H7 (cell line): ENCODE results near the gene FNDC1. TPM values are rescaled to one million over a fixed set of nuclear protein-coding genes. Genes with fewer than 3 reads are reported as not detected.
"Not testable (repeated sequence)": the region's sequence is repeated elsewhere in the genome, so short reads cannot be mapped to it uniquely, and the experiment has no call there.

Experiments
- DNase-seq: peaks from one replicate; pipeline ENCODE4 v3.0.0; 2012
- H3K27me3 ChIP-seq: 2 replicates; pipeline ENCODE4 v1.6.0; 2011; ENCODE audit warnings: mild to moderate bottlenecking, low read length; ENCODE audit not compliant: control insufficient read depth, insufficient read depth
- H3K36me3 ChIP-seq: replicated peaks from 2 replicates; pipeline ENCODE4 v1.5.1; 2011; ENCODE audit warnings: low read length; ENCODE audit not compliant: control insufficient read depth, insufficient read depth
- H3K4me3 ChIP-seq: 2 replicates; pipeline ENCODE4 v1.5.1; 2011; ENCODE audit warnings: low read depth, mild to moderate bottlenecking, control low read depth, low read length, moderate library complexity; ENCODE audit not compliant: insufficient read depth
- total RNA-seq: library from RNA; depleted of rRNA; stranded (reverse); fragments of >200 nt; shearing (Covaris generic); gene quantifications from 2 replicates; pipeline ENCODE4 v1.2.3, GENCODE V29; 2014; rRNA removed

Gene FNDC1
- 0.11 TPM in 1 of 2 replicates, not detected in the other for total RNA-seq

DNA sequence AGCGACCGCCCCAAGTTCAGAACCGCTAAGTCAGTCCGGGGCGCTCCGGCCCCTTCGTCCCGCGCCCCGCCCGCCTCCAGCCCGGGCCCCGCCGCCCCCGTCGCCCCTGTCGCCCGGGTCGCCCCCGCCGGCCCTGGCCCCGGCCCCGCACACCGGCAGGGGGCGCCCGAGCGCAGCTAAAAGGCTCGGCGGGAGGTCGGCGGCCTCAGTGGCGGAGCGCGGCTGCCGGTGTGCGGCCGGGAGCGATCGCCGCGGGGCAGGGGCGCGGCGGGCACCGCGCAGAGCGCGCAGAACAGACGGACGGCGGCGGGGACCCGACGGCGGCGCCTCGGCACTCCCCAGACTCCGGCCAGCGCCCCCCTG is at the start of gene FNDC1:
TSS of gene FNDC1 (plus strand) at position 208 of the 363 bp plus-strand sequence. CDS start 197 bp downstream, outside the sequence.
- no peaks in the 10 kb centered on the region for H3K36me3 ChIP-seq
- H3K4me3 ChIP-seq = peak within 1 kb of the TSS; percentile 47
- peaks cover 76% of the 10 kb centered on the region for H3K27me3 ChIP-seq
- DNase-seq = peak; percentile 97

DNA sequence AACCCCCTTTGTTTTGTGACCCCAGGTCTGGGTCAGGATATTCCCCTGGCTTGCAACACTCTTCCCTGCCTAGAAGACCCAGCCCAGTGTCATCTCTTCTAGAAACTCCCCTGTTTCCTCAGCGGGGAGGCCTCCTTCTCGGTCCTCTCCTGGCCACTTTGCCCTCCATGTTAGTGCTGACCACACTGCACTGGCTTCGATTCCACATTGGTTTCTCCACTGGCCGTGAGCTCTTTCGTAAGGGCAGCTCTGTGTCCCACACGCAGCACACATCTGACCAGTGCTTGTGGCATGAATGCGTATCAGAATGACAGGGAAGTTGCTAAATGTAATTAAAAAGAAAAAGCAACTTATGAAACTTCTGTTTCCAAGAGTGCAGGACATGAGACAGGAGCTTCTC is 49.4 kb upstream of the FNDC1 start:
- no peak overlapping the region for H3K4me3 ChIP-seq
- H3K27me3 ChIP-seq = no peaks in the 10 kb centered on the region
- DNase-seq = no peak
- no peaks in the 10 kb centered on the region for H3K36me3 ChIP-seq

- H3K27me3 ChIP-seq = no peaks in the 10 kb centered on the region
- H3K4me3 ChIP-seq = no peak overlapping the region
- DNase-seq = no peak
- H3K36me3 ChIP-seq = no peaks in the 10 kb centered on the region
Observed at GRCh38 chr6:159121486-159121885, 47.7 kb upstream of the FNDC1 start.

- H3K36me3 ChIP-seq = no peaks in the 10 kb centered on the region
- no peak overlapping the region for H3K4me3 ChIP-seq
- H3K27me3 ChIP-seq = no peaks in the 10 kb centered on the region
- no peak for DNase-seq
Observed at GRCh38 chr6:159122453-159122852, 46.7 kb upstream of the FNDC1 start.

DNA sequence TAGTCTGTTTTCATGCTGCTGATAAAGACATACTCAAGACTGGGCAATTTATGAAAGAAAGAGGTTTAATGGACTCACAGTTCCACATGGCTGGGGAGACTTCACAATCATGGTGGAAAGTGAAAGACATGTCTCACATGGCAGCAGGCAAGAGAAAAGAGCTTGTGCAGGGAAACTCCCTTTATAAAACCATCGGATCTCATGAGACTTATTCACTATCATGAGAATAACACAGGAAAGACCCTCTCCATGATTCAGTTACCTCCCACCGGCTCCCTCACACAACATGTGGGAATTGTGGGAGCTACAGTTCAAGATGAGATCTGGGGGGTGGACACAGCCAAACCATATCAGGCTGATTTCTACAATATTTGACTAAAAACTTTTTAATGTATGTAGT is 45.4 kb upstream of the FNDC1 start:
- not testable (repeated sequence) for DNase-seq, H3K27me3 ChIP-seq, H3K4me3 ChIP-seq, H3K36me3 ChIP-seq

DNA sequence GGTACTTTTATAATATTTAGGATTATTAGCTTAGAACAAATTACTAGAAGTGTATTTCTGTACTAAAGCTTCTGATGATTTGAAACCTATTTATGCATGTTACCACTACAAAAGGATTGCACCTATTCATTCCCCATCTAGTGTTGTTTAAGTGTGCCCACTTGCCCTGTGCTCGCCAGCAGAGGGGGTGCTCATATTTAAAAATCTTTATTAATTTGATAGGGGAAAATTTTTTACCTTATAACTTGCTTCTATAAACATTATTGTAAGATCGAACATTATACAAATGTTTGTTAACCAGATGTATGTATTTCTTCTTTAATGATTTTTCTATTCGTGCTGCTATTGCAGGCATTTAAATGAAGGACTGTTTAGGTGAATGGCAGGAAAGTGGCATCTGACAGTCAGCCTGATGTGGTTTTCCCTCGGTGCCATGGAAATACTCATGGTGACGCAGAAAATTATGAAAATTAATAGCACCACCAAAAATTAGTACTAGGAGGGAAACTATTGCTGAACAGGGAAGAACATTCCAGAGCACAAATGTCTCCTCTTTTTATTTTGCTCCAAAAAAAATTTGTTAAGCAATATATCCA is 44.1 kb upstream of the FNDC1 start:
- H3K27me3 ChIP-seq = no peaks in the 10 kb centered on the region
- H3K4me3 ChIP-seq = no peak overlapping the region
- DNase-seq = no peak
- no peaks in the 10 kb centered on the region for H3K36me3 ChIP-seq

- no peak for DNase-seq
- Histone ChIP-seq H3K4me3 (no peak overlapping the region), H3K36me3 (no peaks in the 10 kb centered on the region)
Observed at GRCh38 chr6:159125951-159126352, 43.2 kb upstream of the FNDC1 start.

GRCh38 chr6:159126590-159126989 is 42.6 kb upstream of the FNDC1 start:
- H3K4me3 ChIP-seq = no peak overlapping the region
- H3K36me3 ChIP-seq = no peaks in the 10 kb centered on the region
- H3K27me3 ChIP-seq = no peaks in the 10 kb centered on the region
- no peak for DNase-seq

More at GRCh38 chr6:159125951-159126352, 43.2 kb upstream of the FNDC1 start:
- no peaks in the 10 kb centered on the region for H3K27me3 ChIP-seq

DNA sequence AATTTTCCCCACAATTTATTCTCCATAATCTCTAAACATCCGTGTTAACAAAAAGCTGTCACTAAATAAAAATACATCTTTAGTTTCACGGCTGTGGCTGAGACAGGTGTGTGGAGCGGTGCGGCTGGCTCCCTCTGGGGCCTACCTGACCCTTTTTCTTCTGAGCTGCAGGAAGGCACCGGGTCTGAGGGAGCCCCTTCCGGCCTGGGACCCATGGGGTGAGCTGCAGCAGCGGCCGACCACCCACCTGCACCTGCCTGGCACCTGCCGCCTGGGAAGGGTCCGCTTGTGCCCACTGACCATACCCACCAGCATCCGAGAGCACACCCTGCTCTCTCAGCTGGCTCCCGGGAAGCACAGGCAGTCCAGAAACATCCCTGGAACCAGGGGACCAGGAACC is 41.5 kb upstream of the FNDC1 start:
- Histone ChIP-seq H3K36me3 (no peaks in the 10 kb centered on the region), H3K27me3 (no peaks in the 10 kb centered on the region), H3K4me3 (no peak overlapping the region)
- no peak for DNase-seq

DNA sequence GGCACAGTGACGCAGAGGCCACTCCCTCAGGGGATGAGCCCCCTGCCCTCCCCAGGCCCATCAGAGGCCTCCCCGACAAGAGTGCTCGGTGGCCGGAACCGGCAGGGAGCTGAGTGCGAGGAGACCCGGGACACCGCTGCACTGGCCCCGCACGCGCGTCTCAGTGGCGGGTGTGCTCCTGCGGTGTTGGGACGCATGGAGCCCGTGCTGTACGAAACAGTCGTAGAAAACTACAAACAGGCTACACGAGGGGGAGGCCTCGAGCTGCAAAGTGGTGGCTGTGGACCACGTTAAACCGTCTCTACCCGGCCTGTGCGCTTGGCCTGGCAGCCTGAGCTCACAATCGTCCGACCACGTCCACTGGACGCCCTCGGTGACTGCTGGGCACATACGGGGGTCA is 40.2 kb upstream of the FNDC1 start:
- DNase-seq = no peak
- no peak overlapping the region for H3K4me3 ChIP-seq
- no peaks in the 10 kb centered on the region for H3K27me3 ChIP-seq
- no peaks in the 10 kb centered on the region for H3K36me3 ChIP-seq

DNA sequence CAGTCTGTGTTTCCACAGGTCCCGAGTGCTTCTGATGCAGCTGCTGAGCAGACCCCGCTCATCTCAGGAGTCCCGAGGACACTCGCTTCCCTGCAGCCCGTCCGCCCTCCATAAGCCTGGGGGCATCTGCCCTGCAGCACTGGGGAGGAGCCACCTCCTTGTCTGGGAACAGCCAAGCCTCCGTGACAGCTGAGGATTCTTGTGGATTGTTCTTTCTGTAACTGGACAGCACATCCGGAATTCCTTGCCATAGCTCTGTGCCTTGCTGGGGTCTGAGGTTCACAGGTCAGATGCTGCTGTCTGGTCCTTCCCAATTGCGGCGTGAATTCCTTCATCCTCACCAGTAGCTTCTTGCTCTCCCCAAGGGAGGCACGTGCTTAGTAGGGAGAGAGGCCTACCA is 38.4 kb upstream of the FNDC1 start:
- no peaks in the 10 kb centered on the region for H3K36me3 ChIP-seq
- no peak overlapping the region for H3K4me3 ChIP-seq
- no peak for DNase-seq
- no peaks in the 10 kb centered on the region for H3K27me3 ChIP-seq

DNA sequence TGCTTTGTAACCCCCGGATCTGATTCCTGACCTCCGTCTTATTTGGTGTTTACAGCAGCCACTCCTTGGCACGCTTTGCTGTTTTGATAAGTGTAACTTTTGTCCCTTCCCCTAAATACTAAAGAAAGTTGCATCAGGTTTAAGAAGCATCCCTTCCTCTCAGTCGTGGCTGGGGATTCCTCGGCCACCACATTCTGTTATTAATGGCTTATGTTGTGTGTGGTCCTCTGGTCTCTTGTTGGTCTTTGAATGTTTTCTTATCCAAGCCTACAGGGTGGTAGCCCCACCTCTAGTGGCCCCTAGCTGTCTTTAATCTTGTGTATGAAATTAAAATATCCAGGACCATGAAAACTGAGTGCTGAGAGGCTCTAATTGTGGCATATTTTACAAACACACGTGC is 37.5 kb upstream of the FNDC1 start:
- no peak for DNase-seq
- H3K36me3 ChIP-seq = no peaks in the 10 kb centered on the region

GRCh38 chr6:159132664-159133063 is 36.5 kb upstream of the FNDC1 start:
- H3K36me3 ChIP-seq = no peaks in the 10 kb centered on the region
- no peak for DNase-seq
- no peak overlapping the region for H3K4me3 ChIP-seq
- H3K27me3 ChIP-seq = no peaks in the 10 kb centered on the region

More for the DNA sequence above, 37.5 kb upstream of the FNDC1 start:
- Histone ChIP-seq H3K4me3 (no peak overlapping the region), H3K27me3 (no peaks in the 10 kb centered on the region)

GRCh38 chr6:159134701-159135364 is 34.4 kb upstream of the FNDC1 start:
- no peaks in the 10 kb centered on the region; the same call in 1 of the 2 replicates for H3K27me3 ChIP-seq
- H3K4me3 ChIP-seq = no peak overlapping the region
- peak; percentile 84 for DNase-seq
- no peaks in the 10 kb centered on the region for H3K36me3 ChIP-seq

DNA sequence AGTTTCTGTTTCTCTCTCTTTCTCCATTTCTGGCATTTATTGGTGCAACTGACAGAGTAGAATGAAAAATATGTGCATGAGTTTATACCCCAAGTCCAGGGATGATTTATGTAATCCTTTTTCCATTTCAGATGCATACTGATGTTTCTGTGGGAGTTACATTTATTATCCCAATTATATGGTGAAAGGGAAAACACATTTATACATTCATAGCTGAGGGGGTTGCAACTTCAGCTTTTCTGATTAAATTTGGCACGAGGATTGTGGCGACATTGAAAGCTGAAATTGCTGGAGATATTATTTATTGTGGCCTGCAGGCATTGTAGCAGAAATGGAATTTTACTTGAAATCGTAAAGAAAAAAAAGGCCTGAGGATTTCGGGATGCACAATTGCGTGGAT is 31.5 kb upstream of the FNDC1 start:
- Histone ChIP-seq H3K27me3 (no peaks in the 10 kb centered on the region; the same call in 1 of the 2 replicates), H3K36me3 (no peaks in the 10 kb centered on the region), H3K4me3 (no peak overlapping the region)
- no peak for DNase-seq
